Measurements from ENCODE around the gene STX3.

GRCh38 chr11:59728154-59728553 is 27.0 kb upstream of the STX3 start:
- TF ChIP-seq CTCF (conservative IDR thresholded peaks at IDR 0.05) (no peak), ZFX (IDR thresholded peaks at IDR 0.05) (no peak)
